HG02970 (cell line): ENCODE data around the gene MED9.
"Not testable (repeated sequence)": the region's sequence is repeated elsewhere in the genome, so short reads cannot be mapped to it uniquely, and the experiment has no call there.

Source experiments
- ATAC-seq: cut with Tn5 transposase; IDR thresholded peaks from one replicate; pipeline ENCODE4 v1.9.1; 2021; ENCODE audit warnings: mild to moderate bottlenecking, moderate library complexity, moderate number of reproducible peaks; ENCODE audit not compliant: unreplicated experiment, low FRiP score

Gene MED9

GRCh38 chr17:17485420-17485819, 8.6 kb downstream of the MED9 start:
- no peak for ATAC-seq

- not testable (repeated sequence) for ATAC-seq
These were observed 9.6 kb downstream of the MED9 start for GRCh38 chr17:17486416-17486815.

GRCh38 chr17:17487998-17488397, 11.2 kb downstream of the MED9 start:
- no peak for ATAC-seq

- ATAC-seq: no peak
These were observed 14.3 kb downstream of the MED9 start for GRCh38 chr17:17491031-17491471.

GRCh38 chr17:17491546-17491988, 14.8 kb downstream of the MED9 start:
- no peak for ATAC-seq

- no peak for ATAC-seq
These were observed 15.3 kb downstream of the MED9 start for GRCh38 chr17:17492085-17492484.

- ATAC-seq: no peak
These were observed 15.8 kb downstream of the MED9 start for GRCh38 chr17:17492571-17492970.

GRCh38 chr17:17493249-17493985, 16.6 kb downstream of the MED9 start:
- no peak for ATAC-seq

- ATAC-seq: no peak
These were observed 17.2 kb downstream of the MED9 start for GRCh38 chr17:17493986-17494466.

GRCh38 chr17:17494499-17494869, 17.7 kb downstream of the MED9 start:
- ATAC-seq: no peak

- no peak for ATAC-seq
These were observed 18.2 kb downstream of the MED9 start for GRCh38 chr17:17494870-17495535.

GRCh38 chr17:17495536-17496188, 18.9 kb downstream of the MED9 start:
- ATAC-seq: no peak

GRCh38 chr17:17496189-17497064, 19.6 kb downstream of the MED9 start, which contains the start of gene RASD1:
TSS of gene RASD1 (minus strand) at chr17:17496395. CDS start at chr17:17496181, 214 bp downstream.
- ATAC-seq: peak; percentile 58

GRCh38 chr17:17497065-17497844, 20.5 kb downstream of the MED9 start:
- ATAC-seq: no peak

- ATAC-seq: no peak
These were observed 21.2 kb downstream of the MED9 start for GRCh38 chr17:17497845-17498520.

- no peak for ATAC-seq
These were observed 22.0 kb downstream of the MED9 start for GRCh38 chr17:17498606-17499301.

- ATAC-seq: no peak
These were observed 22.8 kb downstream of the MED9 start for GRCh38 chr17:17499402-17500145.
